Measurements from ENCODE around the gene TRIM13. TPM values are rescaled to one million over a fixed set of nuclear protein-coding genes. Genes with fewer than 3 reads are reported as not detected.
"Not testable (repeated sequence)": the region's sequence is repeated elsewhere in the genome, so short reads cannot be mapped to it uniquely, and the experiment has no call there.

TRIM13 gene
- 10 to 100 TPM; 11.4 to 21.5 (median 19.1) TPM for total RNA-seq

DNA sequence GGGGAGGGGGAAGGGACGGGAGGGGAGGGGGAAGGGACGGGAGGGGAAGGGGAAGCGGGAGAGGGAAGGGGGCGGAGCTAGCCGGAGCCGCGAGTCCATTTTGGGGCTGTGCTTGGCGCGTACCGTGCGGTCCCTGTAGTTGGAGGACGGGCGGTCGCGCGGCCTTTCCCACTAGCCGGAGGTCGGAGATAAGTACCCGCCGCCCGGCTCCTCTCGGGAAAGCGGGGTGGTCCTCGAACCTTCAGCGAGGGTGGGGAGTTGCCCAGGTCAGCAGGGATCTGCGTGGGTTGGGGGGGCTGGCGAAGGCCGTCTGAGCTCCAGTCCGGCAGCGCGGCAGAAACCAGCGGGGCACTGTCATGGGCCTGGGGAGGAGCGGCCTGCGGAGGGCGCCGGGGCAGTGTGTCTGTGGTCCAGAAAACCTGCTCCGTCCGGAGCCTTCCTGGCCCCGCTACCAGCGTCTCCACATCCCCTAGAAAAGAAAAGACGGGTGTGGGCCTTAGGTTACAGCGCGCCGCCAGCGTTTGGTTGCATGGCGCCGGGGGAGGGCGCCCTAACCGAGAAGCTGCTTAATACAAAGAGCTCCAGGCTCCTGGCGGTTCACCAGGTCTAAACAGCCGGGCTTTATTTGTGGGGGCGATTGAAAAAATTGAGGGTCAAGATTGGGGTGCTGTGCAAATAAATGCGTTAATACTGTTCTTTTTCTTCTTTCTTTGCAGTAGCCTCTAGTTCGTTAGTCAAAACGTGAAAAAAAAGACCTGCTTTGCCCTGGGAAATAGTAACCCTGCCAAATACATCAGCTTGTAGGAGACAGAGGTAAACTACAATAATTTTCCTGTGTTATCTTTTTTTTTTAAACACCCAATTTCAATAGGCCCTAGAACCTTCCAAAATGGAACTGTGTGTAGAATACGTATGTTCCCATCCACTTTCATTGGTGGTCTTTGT, at the start of gene TRIM13:
TSS of gene TRIM13 (plus strand) at position 92 of the 945 bp plus-strand sequence. CDS start 14,899 bp downstream, outside the sequence.
- H3K36me3 ChIP-seq = peaks cover 0 to 18% of the 10 kb centered on the region in 2 donors
- no peaks in the 10 kb centered on the region for H3K9me3 ChIP-seq
- H3K4me1 ChIP-seq = peaks cover 46 to 47% of the 10 kb centered on the region in 2 donors
- TF ChIP-seq POLR2A (IDR thresholded peaks at IDR 0.05) = peak; percentile 75 to 89
- TF ChIP-seq, protein P1, sequence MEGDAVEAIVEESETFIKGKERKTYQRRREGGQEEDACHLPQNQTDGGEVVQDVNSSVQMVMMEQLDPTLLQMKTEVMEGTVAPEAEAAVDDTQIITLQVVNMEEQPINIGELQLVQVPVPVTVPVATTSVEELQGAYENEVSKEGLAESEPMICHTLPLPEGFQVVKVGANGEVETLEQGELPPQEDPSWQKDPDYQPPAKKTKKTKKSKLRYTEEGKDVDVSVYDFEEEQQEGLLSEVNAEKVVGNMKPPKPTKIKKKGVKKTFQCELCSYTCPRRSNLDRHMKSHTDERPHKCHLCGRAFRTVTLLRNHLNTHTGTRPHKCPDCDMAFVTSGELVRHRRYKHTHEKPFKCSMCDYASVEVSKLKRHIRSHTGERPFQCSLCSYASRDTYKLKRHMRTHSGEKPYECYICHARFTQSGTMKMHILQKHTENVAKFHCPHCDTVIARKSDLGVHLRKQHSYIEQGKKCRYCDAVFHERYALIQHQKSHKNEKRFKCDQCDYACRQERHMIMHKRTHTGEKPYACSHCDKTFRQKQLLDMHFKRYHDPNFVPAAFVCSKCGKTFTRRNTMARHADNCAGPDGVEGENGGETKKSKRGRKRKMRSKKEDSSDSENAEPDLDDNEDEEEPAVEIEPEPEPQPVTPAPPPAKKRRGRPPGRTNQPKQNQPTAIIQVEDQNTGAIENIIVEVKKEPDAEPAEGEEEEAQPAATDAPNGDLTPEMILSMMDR (IDR thresholded peaks at IDR 0.05 in 4 of 5, conservative IDR thresholded peaks at IDR 0.05 in 1 of 5) = peak; percentile 59 to 81 (median 70)
- no peaks in the 10 kb centered on the region for H3K27me3 ChIP-seq
- DNase-seq = peak; percentile 81 to 91
- peak within 1 kb of the TSS; percentile 99 to 100 (median 99) for H3K27ac ChIP-seq
- in situ Hi-C loops (cut with MboI; ENCODE audit: low sequenced_read_pairs in 4 of 4) (loop anchor here in 3 of 4 donors (10.0 to 25.0 kb wide), 6 partner anchors 88 to 915 kb away; partner anchors contain the start of gene RNASEH2B (in 2 of the 3)), intact Hi-C loops (cut with DNase I; ENCODE audit: low total_unique reads) (loop anchor here (1.0 to 5.0 kb wide), 5 partner anchors 60 to 915 kb away; partner anchors contain the start of gene SPRYD7)
- peak; percentile 87 to 88 for ATAC-seq
- H3K4me3 ChIP-seq = peak within 1 kb of the TSS; percentile 94 to 97 (median 96)

- H3K4me3 ChIP-seq; in situ Hi-C loops (cut with MboI; ENCODE audit: low sequenced_read_pairs in 4 of 4); intact Hi-C loops (cut with DNase I; ENCODE audit: low total_unique reads); H3K4me1 ChIP-seq; H3K36me3 ChIP-seq; ATAC-seq; H3K9me3 ChIP-seq; H3K27ac ChIP-seq; H3K27me3 ChIP-seq; DNase-seq: not testable (repeated sequence)
Measured at GRCh38 chr13:49948777-49949270, 48.0 kb upstream of the TRIM13 start.

- Histone ChIP-seq H3K4me1 (peaks cover 0 to 5% of the 10 kb centered on the region in 2 donors), H3K4me3 (no peak overlapping the region), H3K27me3 (no peaks in the 10 kb centered on the region), H3K9me3 (no peaks in the 10 kb centered on the region), H3K36me3 (no peaks in the 10 kb centered on the region), H3K27ac (no peak overlapping the region)
- in situ Hi-C loops (cut with MboI; ENCODE audit: low sequenced_read_pairs in 4 of 4) (loop anchor here in 2 of 4 donors (25.0 kb wide), 3 partner anchors 860 to 1110 kb away; partner anchors contain the start of gene RNASEH2B (in 1 of the 2)), intact Hi-C loops (cut with DNase I; ENCODE audit: low total_unique reads) (no loop called here)
- no peak for ATAC-seq
- TF ChIP-seq, protein P1 (IDR thresholded peaks at IDR 0.05 in 4 of 5, conservative IDR thresholded peaks at IDR 0.05 in 1 of 5) = no peak
- TF ChIP-seq POLR2A (IDR thresholded peaks at IDR 0.05) = no peak
- no peak for DNase-seq
Measured at GRCh38 chr13:49951754-49952535, 44.9 kb upstream of the TRIM13 start.

GRCh38 chr13:49953560-49953959, 43.3 kb upstream of the TRIM13 start:
- H3K36me3 ChIP-seq = no peaks in the 10 kb centered on the region
- ATAC-seq (no peak), DNase-seq (no peak)
- intact Hi-C loops (cut with DNase I; ENCODE audit: low total_unique reads) = no loop called here
- H3K4me3 ChIP-seq = no peak overlapping the region
- H3K27me3 ChIP-seq = no peaks in the 10 kb centered on the region
- H3K4me1 ChIP-seq = peaks cover 0 to 5% of the 10 kb centered on the region in 2 donors
- TF ChIP-seq, protein P1 (IDR thresholded peaks at IDR 0.05 in 4 of 5, conservative IDR thresholded peaks at IDR 0.05 in 1 of 5) = no peak
- no peak for TF ChIP-seq POLR2A (IDR thresholded peaks at IDR 0.05)
- H3K27ac ChIP-seq = no peak overlapping the region
- in situ Hi-C loops (cut with MboI; ENCODE audit: low sequenced_read_pairs in 4 of 4) = loop anchor here in 2 of 4 donors (25.0 kb wide), 3 partner anchors 859 to 1109 kb away; partner anchors contain the start of gene RNASEH2B (in 1 of the 2)
- no peaks in the 10 kb centered on the region for H3K9me3 ChIP-seq

Data from gastrocnemius medialis (tissue), 4 donors.